Fibroblast of lung (primary cell): ENCODE measurements around the gene LGALS4.
"Not testable (repeated sequence)": the region's sequence is repeated elsewhere in the genome, so short reads cannot be mapped to it uniquely, and the experiment has no call there.

Source experiments
- CTCF ChIP-seq, 2 donors: IDR thresholded peaks in 1 of 2; conservative IDR thresholded peaks in 1 of 2; 1 replicate in 1 of 2; 2 replicates in 1 of 2; pipeline ENCODE4 v1.5.1; 2011 to 2012; ENCODE audit warnings: low read length in 2 of 2, control low read depth in 1 of 2, inconsistent platforms in 1 of 2, low read depth in 1 of 2, mild to moderate bottlenecking in 1 of 2
- EZH2 ChIP-seq: IDR thresholded peaks from 2 replicates; pipeline ENCODE4 v1.5.1; 2012; ENCODE audit warnings: low read length, control low read depth, mild to moderate bottlenecking; ENCODE audit errors: missing control alignments

- TF ChIP-seq CTCF (conservative IDR thresholded peaks at IDR 0.05 in 1 of 2, IDR thresholded peaks at IDR 0.05 in 1 of 2; ENCODE audit: low read depth in 1 of 2, low read length in 2 of 2); EZH2: not testable (repeated sequence)
Observed at GRCh38 chr19:38825936-38826335, 13.2 kb upstream of the LGALS4 start.
